CD1c-positive myeloid dendritic cell (primary cell): Measurements from ENCODE around the gene RERGL.
"Not testable (repeated sequence)": the region's sequence is repeated elsewhere in the genome, so short reads cannot be mapped to it uniquely, and the experiment has no call there.

Source experiments
- DNase-seq: peaks from one replicate; pipeline ENCODE4 v3.0.0-alpha.2; 2016; ENCODE audit errors: extremely low spot score

Gene RERGL

GRCh38 chr12:18090093-18090492 lies at the start of gene RERGL:
TSS of gene RERGL (minus strand) at chr12:18090193. CDS start at chr12:18090140, 53 bp downstream.
- DNase-seq, result no peak

GRCh38 chr12:18139254-18139653 lies 49.3 kb upstream of the RERGL start:
- DNase-seq, result peak; percentile 41

- no peak for DNase-seq
Measured at GRCh38 chr12:18135509-18135908, 45.5 kb upstream of the RERGL start.

- no peak for DNase-seq
Measured at GRCh38 chr12:18135086-18135485, 45.1 kb upstream of the RERGL start.

GRCh38 chr12:18130851-18131250 lies 40.9 kb upstream of the RERGL start:
- no peak for DNase-seq

GRCh38 chr12:18123707-18124106 lies 33.7 kb upstream of the RERGL start:
- no peak for DNase-seq

- DNase-seq, result no peak
Measured at GRCh38 chr12:18120899-18121298, 30.9 kb upstream of the RERGL start.

- DNase-seq, result no peak
Measured at GRCh38 chr12:18108611-18109010, 18.6 kb upstream of the RERGL start.

GRCh38 chr12:18103624-18104023 lies 13.6 kb upstream of the RERGL start:
- DNase-seq, result no peak

- DNase-seq, result no peak
Measured at GRCh38 chr12:18101043-18101442, 11.1 kb upstream of the RERGL start.

- DNase-seq, result no peak
Measured at GRCh38 chr12:18084080-18084479, 5.9 kb downstream of the RERGL start.

- no peak for DNase-seq
Measured at GRCh38 chr12:18079541-18080246, 10.3 kb downstream of the RERGL start.

- DNase-seq, result no peak
Measured at GRCh38 chr12:18074001-18074400, 16.0 kb downstream of the RERGL start.

GRCh38 chr12:18072723-18073122 lies 17.3 kb downstream of the RERGL start:
- no peak for DNase-seq

- DNase-seq, result no peak
Measured at GRCh38 chr12:18071336-18071735, 18.7 kb downstream of the RERGL start.

GRCh38 chr12:18068355-18068754 lies 21.6 kb downstream of the RERGL start:
- DNase-seq, result no peak

GRCh38 chr12:18066666-18067065 lies 23.3 kb downstream of the RERGL start:
- DNase-seq, result no peak

- not testable (repeated sequence) for DNase-seq
Measured at GRCh38 chr12:18062867-18063266, 27.1 kb downstream of the RERGL start.

GRCh38 chr12:18057051-18057450 lies 32.9 kb downstream of the RERGL start:
- DNase-seq, result no peak

GRCh38 chr12:18054925-18055619 lies 34.9 kb downstream of the RERGL start:
- no peak for DNase-seq

- no peak for DNase-seq
Measured at GRCh38 chr12:18045446-18045992, 44.5 kb downstream of the RERGL start.

- not testable (repeated sequence) for DNase-seq
Measured at GRCh38 chr12:18040060-18040742, 49.8 kb downstream of the RERGL start.
